CD8-positive, alpha-beta memory T cell (primary cell): ENCODE data around the gene PIAS1. TPM values are rescaled to one million over a fixed set of nuclear protein-coding genes. Genes with fewer than 3 reads are reported as not detected.

Experiments
- CTCF ChIA-PET: fragments of 350-600 bp; sonication (Branson Sonifier 250); formaldehyde crosslinking; loops from one replicate; lab custom pipeline; 2021; ENCODE audit warnings: antibody characterized with exemption; lab: Charles Lee
- POLR2A ChIA-PET: fragments of 350-600 bp; sonication (Branson Sonifier 250); formaldehyde crosslinking; loops from one replicate; lab custom pipeline; 2021; ENCODE audit warnings: antibody characterized with exemption; lab: Charles Lee
- DNase-seq, 5 donors: peaks; one replicate each; pipeline versions ENCODE4 v3.0.0 to v3.0.0-alpha.2; 2020 to 2022; ENCODE audit warnings: mixed read lengths in 1 of 5
- H3K27ac ChIP-seq: one replicate; pipeline ENCODE4 v1.7.0; 2013; ENCODE audit warnings: low read depth, mild to moderate bottlenecking, low read length, moderate library complexity
- H3K27me3 ChIP-seq: 2 replicates; pipeline ENCODE4 v1.7.0; 2013; ENCODE audit warnings: low read length, mild to moderate bottlenecking; ENCODE audit not compliant: insufficient read depth, poor library complexity, severe bottlenecking
- H3K36me3 ChIP-seq: 2 replicates; pipeline ENCODE4 v1.7.0; 2013; ENCODE audit warnings: mild to moderate bottlenecking, low read length, moderate library complexity; ENCODE audit not compliant: insufficient read depth
- H3K4me1 ChIP-seq: 2 replicates; pipeline ENCODE4 v1.7.0; 2013; ENCODE audit warnings: mild to moderate bottlenecking, low read length, moderate library complexity; ENCODE audit not compliant: insufficient read depth
- H3K4me3 ChIP-seq: 2 replicates; pipeline ENCODE4 v1.7.0; 2013; ENCODE audit warnings: mild to moderate bottlenecking, low read length
- H3K9me3 ChIP-seq: 2 replicates; pipeline ENCODE4 v1.7.0; 2013; ENCODE audit warnings: mild to moderate bottlenecking, low read length
- H3K27ac Mint-ChIP-seq, 8 donors: one replicate each; pipeline ENCODE4 v1.8.0; 2020 to 2021; ENCODE audit warnings: mixed read lengths in 8 of 8, mild to moderate bottlenecking in 6 of 8, inconsistent platforms in 3 of 8, moderate library complexity in 3 of 8
- H3K27me3 Mint-ChIP-seq, 2 donors: one replicate each; pipeline ENCODE4 v1.8.0; 2020 to 2021; ENCODE audit warnings: mixed read lengths in 2 of 2, mild to moderate bottlenecking in 1 of 2, moderate library complexity in 1 of 2
- H3K36me3 Mint-ChIP-seq, 3 donors: one replicate each; pipeline ENCODE4 v1.8.0; 2020 to 2021; ENCODE audit warnings: mixed read lengths in 3 of 3, inconsistent platforms in 1 of 3, mild to moderate bottlenecking in 1 of 3
- H3K4me1 Mint-ChIP-seq, 3 donors: one replicate each; pipeline ENCODE4 v1.8.0; 2020 to 2021; ENCODE audit warnings: mixed read lengths in 3 of 3, inconsistent platforms in 1 of 3, mild to moderate bottlenecking in 1 of 3
- H3K4me3 Mint-ChIP-seq, 7 donors: one replicate each; pipeline ENCODE4 v1.8.0; 2020 to 2021; ENCODE audit warnings: mixed read lengths in 7 of 7, mild to moderate bottlenecking in 6 of 7, moderate library complexity in 4 of 7, inconsistent platforms in 2 of 7
- H3K9me3 Mint-ChIP-seq, 5 donors: one replicate each; pipeline ENCODE4 v1.8.0; 2020 to 2022; ENCODE audit warnings: mixed read lengths in 5 of 5, mild to moderate bottlenecking in 3 of 5, moderate library complexity in 2 of 5, inconsistent platforms in 1 of 5
- polyA plus RNA-seq: library from polyadenylated mRNA; unstranded; fragments of 300-500 nt; fragmentation: Illumina TruSeq; gene quantifications from one replicate; pipeline ENCODE4 v1.2.3, GENCODE V29; 2021
- total RNA-seq, 2 experiments: library from RNA; stranded (reverse); gene quantifications; one replicate each; pipeline ENCODE4 v1.2.3, GENCODE V29; 2021

PIAS1 gene
- total and polyA plus RNA-seq, 3 experiments from 2014 or later = 25.5 to 127 (median 30.2) TPM

DNA sequence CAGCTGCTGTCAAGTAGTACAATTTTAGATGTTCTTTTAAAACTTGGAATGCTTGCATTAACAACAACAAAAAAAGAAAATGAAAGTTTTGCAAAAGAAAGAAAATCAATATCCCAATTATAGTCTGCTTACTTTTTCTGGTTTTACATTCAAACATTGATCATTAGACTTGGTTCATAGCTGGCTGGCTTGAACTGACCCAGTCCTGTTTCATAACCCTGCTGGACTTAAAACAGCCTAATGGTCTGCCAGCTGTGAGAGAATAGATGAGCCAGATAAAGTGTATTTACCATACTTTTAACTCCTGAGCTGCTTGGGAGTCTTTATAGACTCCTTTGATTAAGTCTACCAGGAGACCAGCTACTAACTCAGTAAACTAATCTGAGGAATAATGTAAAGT lies 59.2 kb downstream of the PIAS1 start:
- DNase-seq = no peak
- CTCF ChIA-PET = no interaction called here
- Mint-ChIP-seq H3K4me3 (peak overlapping the region in 4 of 7 donors; percentile 7 to 62 (median 42)), H3K27ac (peak overlapping the region in 6 of 8 donors; percentile 20 to 81 (median 46)), H3K4me1 (peaks cover 83 to 94% (median 93%) of the 10 kb centered on the region in 3 donors), H3K27me3 (no peaks in the 10 kb centered on the region), H3K36me3 (peaks cover 0 to 12% (median 5%) of the 10 kb centered on the region in 3 donors), H3K9me3 (no peaks in the 10 kb centered on the region)
- Histone ChIP-seq H3K27ac (no peak overlapping the region), H3K36me3 (no peaks in the 10 kb centered on the region), H3K4me1 (peaks cover 29% of the 10 kb centered on the region), H3K4me3 (no peak overlapping the region), H3K9me3 (no peaks in the 10 kb centered on the region), H3K27me3 (no peaks in the 10 kb centered on the region)
- POLR2A ChIA-PET = no interaction called here

DNA sequence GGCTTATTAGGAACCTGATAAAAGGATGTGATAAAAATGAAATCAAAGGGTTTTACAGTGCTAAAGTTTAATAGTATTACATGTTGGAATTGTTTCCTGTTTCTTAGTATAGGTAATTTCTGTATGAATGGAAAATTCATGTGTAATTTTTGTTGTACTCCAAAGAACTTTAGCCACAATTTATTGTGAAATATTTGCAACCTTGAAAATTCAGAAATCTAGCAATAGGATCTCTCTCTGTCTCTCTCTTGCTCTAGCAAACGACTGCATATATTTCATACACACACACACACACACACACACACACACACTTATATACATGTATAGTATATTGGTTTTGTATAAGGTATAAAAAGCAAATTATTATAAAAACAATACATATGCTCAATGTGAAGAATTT lies 59.6 kb downstream of the PIAS1 start:
- no peak for DNase-seq
- Histone ChIP-seq H3K4me3 (no peak overlapping the region), H3K36me3 (no peaks in the 10 kb centered on the region), H3K27ac (no peak overlapping the region), H3K4me1 (peaks cover 29% of the 10 kb centered on the region), H3K27me3 (no peaks in the 10 kb centered on the region), H3K9me3 (no peaks in the 10 kb centered on the region)
- POLR2A ChIA-PET = no interaction called here
- CTCF ChIA-PET = no interaction called here
- H3K9me3 Mint-ChIP-seq = peaks cover 0 to 2% (median 0%) of the 10 kb centered on the region in 5 donors
- peaks cover 82 to 94% (median 93%) of the 10 kb centered on the region in 3 donors for H3K4me1 Mint-ChIP-seq
- peak overlapping the region in 6 of 8 donors; percentile 21 to 81 (median 43) for H3K27ac Mint-ChIP-seq
- H3K4me3 Mint-ChIP-seq = peak overlapping the region in 5 of 7 donors; percentile 7 to 62 (median 39)
- peaks cover 3 to 15% (median 5%) of the 10 kb centered on the region in 3 donors for H3K36me3 Mint-ChIP-seq
- no peaks in the 10 kb centered on the region for H3K27me3 Mint-ChIP-seq

DNA sequence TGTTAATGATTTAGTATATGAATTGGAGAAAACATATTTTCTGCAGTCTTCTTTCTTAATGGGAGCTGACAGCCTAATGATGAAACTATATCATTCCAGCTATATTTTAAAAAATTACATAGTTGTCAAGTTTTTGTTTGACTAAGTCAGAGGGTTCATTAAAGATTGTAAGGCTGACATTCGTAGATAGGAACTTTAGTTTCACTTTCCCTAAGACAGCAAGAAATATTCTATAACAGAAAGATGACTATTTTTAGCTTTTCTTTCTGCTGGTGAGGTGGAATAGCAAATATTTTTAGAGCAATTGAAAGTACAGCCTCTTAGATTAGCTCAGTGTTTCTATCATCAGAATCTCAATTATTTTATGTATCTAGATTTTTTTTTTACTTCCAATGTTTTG lies 60.2 kb downstream of the PIAS1 start:
- Histone ChIP-seq H3K36me3 (no peaks in the 10 kb centered on the region), H3K9me3 (no peaks in the 10 kb centered on the region), H3K27me3 (no peaks in the 10 kb centered on the region), H3K4me3 (no peak overlapping the region), H3K4me1 (peaks cover 29% of the 10 kb centered on the region), H3K27ac (no peak overlapping the region)
- Mint-ChIP-seq H3K4me3 (peak overlapping the region; percentile 55 to 85 (median 71)), H3K9me3 (peaks cover 0 to 3% (median 0%) of the 10 kb centered on the region in 5 donors), H3K27ac (peak overlapping the region in 5 of 8 donors; percentile 19 to 72 (median 56)), H3K36me3 (peaks cover 4 to 16% (median 5%) of the 10 kb centered on the region in 3 donors), H3K4me1 (peaks cover 78 to 93% (median 91%) of the 10 kb centered on the region in 3 donors), H3K27me3 (no peaks in the 10 kb centered on the region)
- DNase-seq = no peak
- ChIA-PET CTCF (no interaction called here), POLR2A (no interaction called here)

DNA sequence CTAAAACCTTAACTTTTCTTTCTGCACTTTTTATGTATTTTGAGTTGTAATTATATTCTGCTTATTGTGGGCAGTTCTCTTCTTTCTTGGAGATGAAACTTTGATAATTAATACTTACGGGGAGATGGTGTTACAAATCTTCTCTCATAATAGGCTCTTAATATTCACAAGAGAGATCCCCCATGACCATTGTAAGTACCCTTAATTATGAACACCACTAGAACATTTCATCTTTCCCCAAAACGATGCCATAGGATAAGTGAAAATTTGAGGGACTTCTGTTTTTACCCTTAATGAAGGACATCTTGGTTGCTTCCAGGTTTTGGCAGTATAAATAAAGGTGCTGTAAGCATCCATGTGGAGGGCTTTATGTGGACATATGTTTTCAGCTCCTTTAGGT lies 60.7 kb downstream of the PIAS1 start:
- Histone ChIP-seq H3K27ac (no peak overlapping the region), H3K27me3 (no peaks in the 10 kb centered on the region), H3K36me3 (no peaks in the 10 kb centered on the region), H3K9me3 (no peaks in the 10 kb centered on the region), H3K4me3 (no peak overlapping the region), H3K4me1 (peaks cover 29% of the 10 kb centered on the region)
- Mint-ChIP-seq H3K36me3 (peaks cover 6 to 20% (median 8%) of the 10 kb centered on the region in 3 donors), H3K27me3 (no peaks in the 10 kb centered on the region), H3K4me1 (peaks cover 81 to 95% (median 91%) of the 10 kb centered on the region in 3 donors), H3K4me3 (peak overlapping the region; percentile 55 to 85 (median 71)), H3K9me3 (peaks cover 0 to 3% (median 0%) of the 10 kb centered on the region in 5 donors), H3K27ac (peak overlapping the region in 7 of 8 donors; percentile 19 to 83 (median 56))
- POLR2A ChIA-PET = no interaction called here
- CTCF ChIA-PET = no interaction called here
- DNase-seq = no peak

DNA sequence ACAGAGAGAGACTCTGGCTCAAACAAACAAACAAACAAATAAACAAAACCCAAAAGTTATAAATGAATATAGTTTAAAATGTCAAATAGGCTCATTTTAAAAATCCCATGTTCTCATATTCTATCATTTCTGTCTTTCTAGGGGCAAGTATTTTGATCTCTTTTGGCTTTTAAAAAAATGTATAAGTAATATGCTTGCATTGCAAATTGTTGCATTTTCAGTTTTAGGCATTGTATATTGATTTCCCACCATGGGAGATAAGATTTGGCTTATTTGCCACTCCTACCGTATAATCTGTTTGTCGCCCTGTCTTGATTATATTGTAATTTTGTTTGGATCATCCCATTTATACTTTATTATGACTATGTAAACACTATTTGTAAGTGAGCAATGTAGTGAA lies 70.6 kb downstream of the PIAS1 start:
- Histone ChIP-seq H3K36me3 (no peaks in the 10 kb centered on the region), H3K27ac (no peak overlapping the region), H3K4me3 (no peak overlapping the region), H3K4me1 (no peaks in the 10 kb centered on the region), H3K9me3 (no peaks in the 10 kb centered on the region), H3K27me3 (no peaks in the 10 kb centered on the region)
- peak overlapping the region in 3 of 8 donors; percentile 8 to 62 (median 47) for H3K27ac Mint-ChIP-seq
- H3K27me3 Mint-ChIP-seq = no peaks in the 10 kb centered on the region
- ChIA-PET CTCF (no interaction called here), POLR2A (no interaction called here)
- H3K9me3 Mint-ChIP-seq = peaks cover 0 to 2% (median 0%) of the 10 kb centered on the region in 5 donors
- no peak for DNase-seq
- peaks cover 47 to 73% (median 59%) of the 10 kb centered on the region in 3 donors for H3K4me1 Mint-ChIP-seq
- H3K4me3 Mint-ChIP-seq = no peak overlapping the region
- peaks cover 23 to 51% (median 24%) of the 10 kb centered on the region in 3 donors for H3K36me3 Mint-ChIP-seq

DNA sequence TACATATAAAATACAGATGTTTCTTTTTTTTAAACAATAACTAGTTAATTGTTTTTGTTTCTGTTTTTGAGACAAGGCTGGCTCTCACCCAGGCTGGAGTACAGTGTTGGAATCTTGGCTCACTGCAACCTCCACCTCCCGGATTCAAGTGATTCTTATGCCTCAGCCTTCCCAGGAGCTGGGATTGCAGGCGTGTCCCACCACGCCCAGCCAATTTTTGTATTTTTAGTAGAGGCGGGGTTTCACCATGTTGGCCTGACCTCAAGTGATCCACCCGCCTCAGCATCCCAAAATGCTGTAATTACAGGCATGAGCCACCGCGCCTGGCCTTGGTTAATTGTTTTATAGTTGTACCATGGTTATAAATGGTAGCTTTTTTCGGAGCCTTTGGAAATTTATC lies 72.3 kb downstream of the PIAS1 start:
- POLR2A ChIA-PET = no interaction called here
- no peaks in the 10 kb centered on the region for H3K27me3 Mint-ChIP-seq
- H3K9me3 Mint-ChIP-seq = no peaks in the 10 kb centered on the region
- Histone ChIP-seq H3K27ac (no peak overlapping the region), H3K4me1 (no peaks in the 10 kb centered on the region), H3K9me3 (no peaks in the 10 kb centered on the region), H3K4me3 (no peak overlapping the region), H3K36me3 (no peaks in the 10 kb centered on the region), H3K27me3 (no peaks in the 10 kb centered on the region)
- H3K4me3 Mint-ChIP-seq = no peak overlapping the region
- DNase-seq = no peak
- peaks cover 13 to 40% (median 15%) of the 10 kb centered on the region in 3 donors for H3K36me3 Mint-ChIP-seq
- CTCF ChIA-PET = interaction anchor here (1.1 kb wide), 1 partner anchor 263 kb away, joined by 3 read pairs; no protein-coding TSS in a partner anchor
- peaks cover 43 to 64% (median 48%) of the 10 kb centered on the region in 3 donors for H3K4me1 Mint-ChIP-seq
- H3K27ac Mint-ChIP-seq = no peak overlapping the region

DNA sequence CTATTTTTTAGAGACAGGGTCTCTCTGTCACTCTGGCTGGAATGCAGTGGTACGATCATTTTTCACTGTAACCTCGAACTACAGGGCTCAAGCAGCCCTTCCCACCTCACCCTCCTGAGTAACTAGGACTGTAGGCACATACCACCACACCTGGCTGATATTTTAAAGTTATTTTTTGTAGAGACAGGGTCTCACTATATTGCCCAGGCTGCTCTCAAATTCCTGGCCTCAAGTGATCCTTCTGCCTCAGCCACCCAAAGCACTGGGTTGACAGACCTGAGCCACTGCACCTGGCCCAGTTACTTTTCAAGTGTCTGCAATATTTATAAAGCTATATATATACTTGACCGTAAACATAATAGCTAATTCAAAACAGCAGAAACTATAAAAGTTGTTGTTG lies 75.0 kb downstream of the PIAS1 start:
- H3K36me3 Mint-ChIP-seq = peaks cover 3 to 26% (median 11%) of the 10 kb centered on the region in 3 donors
- H3K27ac Mint-ChIP-seq = peak overlapping the region in 2 of 8 donors; percentile 58 to 78
- ChIA-PET POLR2A (no interaction called here), CTCF (no interaction called here)
- Histone ChIP-seq H3K27ac (no peak overlapping the region), H3K36me3 (no peaks in the 10 kb centered on the region), H3K4me3 (no peak overlapping the region), H3K4me1 (no peaks in the 10 kb centered on the region), H3K9me3 (no peaks in the 10 kb centered on the region), H3K27me3 (no peaks in the 10 kb centered on the region)
- H3K9me3 Mint-ChIP-seq = no peaks in the 10 kb centered on the region
- no peak for DNase-seq
- H3K4me1 Mint-ChIP-seq = peaks cover 41 to 57% (median 53%) of the 10 kb centered on the region in 3 donors
- H3K27me3 Mint-ChIP-seq = no peaks in the 10 kb centered on the region
- no peak overlapping the region for H3K4me3 Mint-ChIP-seq

DNA sequence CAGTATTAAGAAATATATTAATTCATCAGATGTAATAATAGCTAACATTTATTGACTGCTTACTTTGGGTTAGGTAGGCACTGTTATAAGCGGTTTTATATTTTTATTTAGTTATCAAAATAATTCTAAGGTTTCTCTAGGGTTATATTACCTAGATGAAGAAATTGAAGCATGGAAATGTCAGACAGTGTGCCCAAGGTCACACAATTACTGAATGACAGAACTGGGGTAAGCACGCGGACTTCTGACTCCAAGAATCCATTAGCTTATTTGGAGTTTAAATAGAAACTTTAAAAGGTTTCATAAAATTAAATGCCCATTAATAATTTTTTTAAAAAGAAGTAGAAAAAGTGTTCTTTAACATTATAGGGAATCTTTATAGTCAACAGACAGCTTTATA lies 76.7 kb downstream of the PIAS1 start:
- Histone ChIP-seq H3K9me3 (no peaks in the 10 kb centered on the region), H3K4me3 (no peak overlapping the region), H3K4me1 (no peaks in the 10 kb centered on the region), H3K36me3 (no peaks in the 10 kb centered on the region), H3K27ac (no peak overlapping the region), H3K27me3 (no peaks in the 10 kb centered on the region)
- ChIA-PET POLR2A (interaction anchor here (0.6 kb wide), 1 partner anchor 62 kb away, joined by 5 read pairs; no protein-coding TSS in a partner anchor), CTCF (no interaction called here)
- Mint-ChIP-seq H3K36me3 (peaks cover 3 to 15% (median 6%) of the 10 kb centered on the region in 3 donors), H3K9me3 (no peaks in the 10 kb centered on the region), H3K4me1 (peaks cover 30 to 41% (median 38%) of the 10 kb centered on the region in 3 donors), H3K4me3 (no peak overlapping the region), H3K27me3 (no peaks in the 10 kb centered on the region), H3K27ac (no peak overlapping the region)
- no peak for DNase-seq
